ENCODE measurements around the gene NUPR2. TPM values are rescaled to one million over a fixed set of nuclear protein-coding genes. Genes with fewer than 3 reads are reported as not detected.
"Not testable (repeated sequence)": the region's sequence is repeated elsewhere in the genome, so short reads cannot be mapped to it uniquely, and the experiment has no call there.

The NUPR2 gene
- total and polyA plus RNA-seq, 4 donors: not detected

GRCh38 chr7:56092388-56092787, 23.8 kb downstream of the NUPR2 start:
- H3K4me3 ChIP-seq (ENCODE audit: low read depth in 1 of 3, low read length in 3 of 3); H3K9ac ChIP-seq (ENCODE audit: low read depth in 1 of 2, low read length in 2 of 2); H3K27me3 ChIP-seq (ENCODE audit: control insufficient read depth in 4 of 4, insufficient read depth in 4 of 4, low read length in 3 of 4); H3K36me3 ChIP-seq (ENCODE audit: control insufficient read depth in 4 of 4, insufficient read depth in 3 of 4, low read depth in 1 of 4, low read length in 3 of 4); H3K9me3 ChIP-seq (ENCODE audit: control insufficient read depth in 4 of 4, low read length in 3 of 4); DNase-seq (ENCODE audit: low spot score): not testable (repeated sequence)
- WGBS: 37% methylated on average over 6 of the region's 6 CpGs
- H3K4me1 ChIP-seq (ENCODE audit: control insufficient read depth in 4 of 4, insufficient read depth in 4 of 4, low read length in 3 of 4): peaks cover 1 to 13% (median 7%) of the 10 kb centered on the region in 4 donors
- H3K27ac ChIP-seq (ENCODE audit: low read depth in 1 of 2, low read length in 2 of 2): peak overlapping the region in 1 of 2 donors; percentile 14
- peak; percentile 26 to 45 for TF ChIP-seq HNF4A (conservative IDR thresholded peaks at IDR 0.05)

GRCh38 chr7:56091591-56091990, 24.6 kb downstream of the NUPR2 start:
- peaks cover 1 to 13% (median 7%) of the 10 kb centered on the region in 4 donors for H3K4me1 ChIP-seq (ENCODE audit: control insufficient read depth in 4 of 4, insufficient read depth in 4 of 4, low read length in 3 of 4)
- no peak overlapping the region for H3K9ac ChIP-seq (ENCODE audit: low read depth in 1 of 2, low read length in 2 of 2)
- no peak for DNase-seq (ENCODE audit: low spot score)
- TF ChIP-seq HNF4A (conservative IDR thresholded peaks at IDR 0.05): no peak
- no peak for TF ChIP-seq JUND (IDR thresholded peaks at IDR 0.05)
- no peak for TF ChIP-seq FOXA2 (IDR thresholded peaks at IDR 0.05)
- no peak for TF ChIP-seq ZBTB33 (IDR thresholded peaks at IDR 0.05)
- no peak for TF ChIP-seq RAD21 (IDR thresholded peaks at IDR 0.05)
- TF ChIP-seq SP1 (IDR thresholded peaks at IDR 0.05): no peak
- no peak for TF ChIP-seq ATF3 (IDR thresholded peaks at IDR 0.05)
- no peak for TF ChIP-seq RXRA (IDR thresholded peaks at IDR 0.05)
- no peak for TF ChIP-seq YY1 (IDR thresholded peaks at IDR 0.05)
- TF ChIP-seq EGR1 (IDR thresholded peaks at IDR 0.05; ENCODE audit: low read depth in 2 of 2): no peak
- no peak overlapping the region for H3K27ac ChIP-seq (ENCODE audit: low read depth in 1 of 2, low read length in 2 of 2)
- peaks cover 0 to 5% (median 2%) of the 10 kb centered on the region in 4 donors for H3K36me3 ChIP-seq (ENCODE audit: control insufficient read depth in 4 of 4, insufficient read depth in 3 of 4, low read depth in 1 of 4, low read length in 3 of 4)
- WGBS: 84% methylated on average over 3 of the region's 3 CpGs
- H3K9me3 ChIP-seq (ENCODE audit: control insufficient read depth in 4 of 4, low read length in 3 of 4): no peaks in the 10 kb centered on the region
- H3K27me3 ChIP-seq (ENCODE audit: control insufficient read depth in 4 of 4, insufficient read depth in 4 of 4, low read length in 3 of 4): no peaks in the 10 kb centered on the region
- H3K4me3 ChIP-seq (ENCODE audit: low read depth in 1 of 3, low read length in 3 of 3): no peak overlapping the region

GRCh38 chr7:56087445-56087844, 28.8 kb downstream of the NUPR2 start:
- no peaks in the 10 kb centered on the region for H3K27me3 ChIP-seq (ENCODE audit: control insufficient read depth in 4 of 4, insufficient read depth in 4 of 4, low read length in 3 of 4)
- peaks cover 0 to 7% (median 2%) of the 10 kb centered on the region in 4 donors for H3K36me3 ChIP-seq (ENCODE audit: control insufficient read depth in 4 of 4, insufficient read depth in 3 of 4, low read depth in 1 of 4, low read length in 3 of 4)
- no peak for DNase-seq (ENCODE audit: low spot score)
- peaks cover 0 to 7% (median 6%) of the 10 kb centered on the region in 4 donors for H3K4me1 ChIP-seq (ENCODE audit: control insufficient read depth in 4 of 4, insufficient read depth in 4 of 4, low read length in 3 of 4)
- H3K4me3 ChIP-seq (ENCODE audit: low read depth in 1 of 3, low read length in 3 of 3): no peak overlapping the region
- no peak overlapping the region for H3K27ac ChIP-seq (ENCODE audit: low read depth in 1 of 2, low read length in 2 of 2)
- no peak overlapping the region for H3K9ac ChIP-seq (ENCODE audit: low read depth in 1 of 2, low read length in 2 of 2)
- 95% methylated on average over 16 of the region's 16 CpGs for WGBS
- no peaks in the 10 kb centered on the region for H3K9me3 ChIP-seq (ENCODE audit: control insufficient read depth in 4 of 4, low read length in 3 of 4)
- TF ChIP-seq JUND (IDR thresholded peaks at IDR 0.05) (no peak), FOXA2 (IDR thresholded peaks at IDR 0.05) (no peak), ATF3 (IDR thresholded peaks at IDR 0.05) (no peak), TAF1 (conservative IDR thresholded peaks at IDR 0.05) (no peak), SP1 (IDR thresholded peaks at IDR 0.05) (no peak), GABPA (IDR thresholded peaks at IDR 0.05 in 1 of 2, conservative IDR thresholded peaks at IDR 0.05 in 1 of 2) (no peak), NR2F2 (IDR thresholded peaks at IDR 0.05) (no peak)

All from liver (tissue), 9 donors.